Astrocyte (in vitro differentiated cells and primary cell): ENCODE data around the gene KIZ.

Experiments used
- CTCF ChIP-seq: IDR thresholded peaks from 2 replicates; pipeline ENCODE4 v1.5.1; 2011; ENCODE audit warnings: low read depth, mild to moderate bottlenecking, inconsistent platforms, low read length, moderate library complexity; ENCODE audit not compliant: insufficient read depth
- EZH2 ChIP-seq: IDR thresholded peaks from 2 replicates; pipeline ENCODE4 v1.6.1; 2012; ENCODE audit warnings: mild to moderate bottlenecking, low read length, inconsistent platforms; ENCODE audit not compliant: insufficient read depth

GRCh38 chr20:21099751-21100577 is 25.9 kb upstream of the KIZ start:
- TF ChIP-seq CTCF (no peak), EZH2 (no peak)
